Liver (tissue), 9 donors: ENCODE results near the gene CACNA1B. TPM values are rescaled to one million over a fixed set of nuclear protein-coding genes. Genes with fewer than 3 reads are reported as not detected.

Source experiments
- DNase-seq: peaks from one replicate; pipeline ENCODE4 v3.0.0-alpha.2; 2017; ENCODE audit warnings: low spot score
- H3K27ac ChIP-seq, 2 donors: one replicate each; pipeline ENCODE4 v1.7.0; 2013; ENCODE audit warnings: inconsistent platforms in 2 of 2, low read length in 2 of 2, control low read depth in 1 of 2, low read depth in 1 of 2, mild to moderate bottlenecking in 1 of 2
- H3K27me3 ChIP-seq, 4 donors: one replicate each; pipeline versions ENCODE4 v1.6.1 to v1.7.0; 2013; ENCODE audit warnings: low read length in 3 of 4, inconsistent platforms in 1 of 4, mild to moderate bottlenecking in 1 of 4, moderate library complexity in 1 of 4; ENCODE audit not compliant: control insufficient read depth in 4 of 4, insufficient read depth in 4 of 4
- H3K36me3 ChIP-seq, 4 donors: one replicate each; pipeline versions ENCODE4 v1.6.1 to v1.7.0; 2013; ENCODE audit warnings: low read length in 3 of 4, mild to moderate bottlenecking in 3 of 4, low read depth in 1 of 4, moderate library complexity in 1 of 4; ENCODE audit not compliant: control insufficient read depth in 4 of 4, insufficient read depth in 3 of 4
- H3K4me1 ChIP-seq, 4 donors: one replicate each; pipeline versions ENCODE4 v1.6.1 to v1.7.0; 2013; ENCODE audit warnings: low read length in 3 of 4, mild to moderate bottlenecking in 3 of 4, moderate library complexity in 1 of 4; ENCODE audit not compliant: control insufficient read depth in 4 of 4, insufficient read depth in 4 of 4
- H3K4me3 ChIP-seq, 3 donors: one replicate each; pipeline versions ENCODE4 v1.6.1 to v1.7.0; 2013; ENCODE audit warnings: low read length in 3 of 3, control low read depth in 1 of 3, low read depth in 1 of 3, mild to moderate bottlenecking in 1 of 3
- H3K9ac ChIP-seq, 2 donors: one replicate each; pipeline ENCODE4 v1.7.0; 2013; ENCODE audit warnings: low read length in 2 of 2, mild to moderate bottlenecking in 2 of 2, moderate library complexity in 2 of 2, control low read depth in 1 of 2, low read depth in 1 of 2
- H3K9me3 ChIP-seq, 4 donors: one replicate each; pipeline versions ENCODE4 v1.6.1 to v1.7.0; 2013; ENCODE audit warnings: low read length in 3 of 4; ENCODE audit not compliant: control insufficient read depth in 4 of 4
- FOXA2 ChIP-seq: IDR thresholded peaks from 2 replicates; pipeline ENCODE4 v1.6.1; 2016; ENCODE audit warnings: antibody characterized with exemption
- HNF4A ChIP-seq, 2 donors: conservative IDR thresholded peaks; 2 replicates each; pipeline ENCODE4 v1.6.1; 2016; ENCODE audit warnings: antibody characterized with exemption in 2 of 2, mild to moderate bottlenecking in 2 of 2
- NR2F2 ChIP-seq: IDR thresholded peaks from 2 replicates; pipeline ENCODE4 v1.6.1; 2016; ENCODE audit warnings: antibody characterized with exemption
- RAD21 ChIP-seq, 2 donors: IDR thresholded peaks; 2 replicates each; pipeline ENCODE4 v1.6.1; 2016; ENCODE audit warnings: antibody characterized with exemption in 2 of 2, mild to moderate bottlenecking in 2 of 2
- REST ChIP-seq: IDR thresholded peaks from 2 replicates; pipeline ENCODE4 v1.6.1; 2016; ENCODE audit warnings: antibody characterized with exemption, mild to moderate bottlenecking
- TAF1 ChIP-seq: conservative IDR thresholded peaks from 2 replicates; pipeline ENCODE4 v1.6.1; 2016; ENCODE audit warnings: antibody characterized with exemption, mild to moderate bottlenecking
- WGBS: extraction: QIAGEN DNeasy Blood & Tissue Kit; methylation state at CpG from one replicate; pipeline ENCODE4 v1.1.7; 2013; 5-methylcytosine and 5-hydroxymethylcytosine counted together
- polyA plus RNA-seq, 2 donors: library from polyadenylated mRNA; stranded (reverse) in 1 of 2; unstranded in 1 of 2; fragments of 200-250 nt in 1 of 2; fragments of >200 nt in 1 of 2; fragmentation: Nextera tagmentation in 1 of 2; extraction: Ambion mirVana in 1 of 2; gene quantifications; one replicate each; pipeline versions ENCODE4 v1.2.1 to v1.2.3, GENCODE V29; 2013 to 2015
- total RNA-seq, 2 donors: library from RNA; depleted of rRNA; stranded (reverse); fragments of >200 nt; gene quantifications; one replicate each; pipeline ENCODE4 v1.2.3, GENCODE V29; 2014
- TF ChIP-seq, protein P1 (sequence below): IDR thresholded peaks from 2 replicates; pipeline ENCODE4 v1.6.1; 2016; ENCODE audit warnings: antibody characterized with exemption
- TF ChIP-seq, protein P2 (sequence below): IDR thresholded peaks from 2 replicates; pipeline ENCODE4 v1.6.1; 2016; ENCODE audit warnings: antibody characterized with exemption
- TF ChIP-seq, protein P3 (sequence below): IDR thresholded peaks from 2 replicates; pipeline ENCODE4 v1.6.1; 2016; ENCODE audit warnings: antibody characterized with exemption
- donor health status: healthy.
- donor health status: healthy.
- donor health status: healthy.
- donor health status: healthy.
- donor health status: healthy.

Gene CACNA1B
- total and polyA plus RNA-seq, 4 donors: under 0.01 to 0.05 TPM; not detected in 2

- WGBS: 60% methylated on average over 8 of the region's 8 CpGs
- no peak overlapping the region for H3K27ac ChIP-seq
- H3K4me3 ChIP-seq: no peak overlapping the region
- H3K9me3 ChIP-seq: no peaks in the 10 kb centered on the region
- no peak for DNase-seq
- TF ChIP-seq REST (no peak), FOXA2 (no peak), TAF1 (no peak), RAD21 (IDR thresholded peaks at IDR 0.05) (no peak), NR2F2 (no peak), HNF4A (conservative IDR thresholded peaks at IDR 0.05) (no peak)
- TF ChIP-seq, protein P1, sequence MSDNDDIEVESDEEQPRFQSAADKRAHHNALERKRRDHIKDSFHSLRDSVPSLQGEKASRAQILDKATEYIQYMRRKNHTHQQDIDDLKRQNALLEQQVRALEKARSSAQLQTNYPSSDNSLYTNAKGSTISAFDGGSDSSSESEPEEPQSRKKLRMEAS: no peak
- TF ChIP-seq, protein P2, sequence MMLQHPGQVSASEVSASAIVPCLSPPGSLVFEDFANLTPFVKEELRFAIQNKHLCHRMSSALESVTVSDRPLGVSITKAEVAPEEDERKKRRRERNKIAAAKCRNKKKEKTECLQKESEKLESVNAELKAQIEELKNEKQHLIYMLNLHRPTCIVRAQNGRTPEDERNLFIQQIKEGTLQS: no peak
- TF ChIP-seq, protein P3, sequence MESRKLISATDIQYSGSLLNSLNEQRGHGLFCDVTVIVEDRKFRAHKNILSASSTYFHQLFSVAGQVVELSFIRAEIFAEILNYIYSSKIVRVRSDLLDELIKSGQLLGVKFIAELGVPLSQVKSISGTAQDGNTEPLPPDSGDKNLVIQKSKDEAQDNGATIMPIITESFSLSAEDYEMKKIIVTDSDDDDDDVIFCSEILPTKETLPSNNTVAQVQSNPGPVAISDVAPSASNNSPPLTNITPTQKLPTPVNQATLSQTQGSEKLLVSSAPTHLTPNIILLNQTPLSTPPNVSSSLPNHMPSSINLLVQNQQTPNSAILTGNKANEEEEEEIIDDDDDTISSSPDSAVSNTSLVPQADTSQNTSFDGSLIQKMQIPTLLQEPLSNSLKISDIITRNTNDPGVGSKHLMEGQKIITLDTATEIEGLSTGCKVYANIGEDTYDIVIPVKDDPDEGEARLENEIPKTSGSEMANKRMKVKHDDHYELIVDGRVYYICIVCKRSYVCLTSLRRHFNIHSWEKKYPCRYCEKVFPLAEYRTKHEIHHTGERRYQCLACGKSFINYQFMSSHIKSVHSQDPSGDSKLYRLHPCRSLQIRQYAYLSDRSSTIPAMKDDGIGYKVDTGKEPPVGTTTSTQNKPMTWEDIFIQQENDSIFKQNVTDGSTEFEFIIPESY: no peak
- H3K4me1 ChIP-seq: no peaks in the 10 kb centered on the region
- no peak overlapping the region for H3K9ac ChIP-seq
- no peaks in the 10 kb centered on the region for H3K36me3 ChIP-seq
- no peaks in the 10 kb centered on the region for H3K27me3 ChIP-seq
These were observed 165.1 kb downstream of the CACNA1B start for GRCh38 chr9:138042640-138043039.

DNA sequence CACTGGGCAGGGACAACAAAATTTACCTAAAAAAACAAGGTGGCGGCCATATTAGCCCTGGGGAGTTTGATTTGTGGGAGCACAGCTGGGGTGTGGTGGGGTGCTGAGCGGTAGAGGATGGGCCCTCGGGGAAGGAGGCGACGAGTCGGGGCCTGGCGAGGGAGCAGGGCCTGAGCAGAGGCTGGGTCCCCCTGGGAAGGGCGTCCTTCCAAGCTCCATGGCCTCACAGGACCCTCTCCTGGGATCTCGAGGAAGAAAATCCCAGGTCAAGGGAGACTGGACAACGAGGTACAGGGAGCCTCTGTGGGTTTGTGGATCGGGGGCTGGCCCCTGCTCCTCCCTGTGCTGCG, 165.5 kb downstream of the CACNA1B start:
- no peak overlapping the region for H3K27ac ChIP-seq
- H3K4me3 ChIP-seq: no peak overlapping the region
- no peak for DNase-seq
- no peaks in the 10 kb centered on the region for H3K27me3 ChIP-seq
- H3K9me3 ChIP-seq: no peaks in the 10 kb centered on the region
- WGBS: 81% methylated on average over 12 of the region's 12 CpGs
- H3K4me1 ChIP-seq: no peaks in the 10 kb centered on the region
- no peaks in the 10 kb centered on the region for H3K36me3 ChIP-seq
- H3K9ac ChIP-seq: no peak overlapping the region
- TF ChIP-seq TAF1 (no peak), REST (no peak), NR2F2 (no peak)
